GM18511 (cell line): Measurements from ENCODE around the gene KRT15.

Experiments
- ATAC-seq: cut with Tn5 transposase; IDR thresholded peaks from one replicate; pipeline ENCODE4 v1.9.1; 2021; ENCODE audit warnings: mild to moderate bottlenecking, moderate library complexity; ENCODE audit not compliant: unreplicated experiment

Gene KRT15

GRCh38 chr17:41527063-41528023 is 8.7 kb upstream of the KRT15 start:
- ATAC-seq: no peak

GRCh38 chr17:41524261-41524660 is 5.6 kb upstream of the KRT15 start:
- no peak for ATAC-seq

- no peak for ATAC-seq
Observed at GRCh38 chr17:41523787-41524186, 5.1 kb upstream of the KRT15 start.

GRCh38 chr17:41523225-41523593 is 4.5 kb upstream of the KRT15 start:
- ATAC-seq: no peak

GRCh38 chr17:41522301-41523224 is 3.9 kb upstream of the KRT15 start:
- no peak for ATAC-seq

GRCh38 chr17:41521574-41522261 is 3.0 kb upstream of the KRT15 start:
- ATAC-seq: no peak

- no peak for ATAC-seq
Observed at GRCh38 chr17:41520821-41521521, 2.3 kb upstream of the KRT15 start.

GRCh38 chr17:41519501-41520224 is 973 bp upstream of the KRT15 start:
- no peak for ATAC-seq

- no peak for ATAC-seq
Observed at GRCh38 chr17:41518031-41518430, 659 bp downstream of the KRT15 start.

- ATAC-seq: no peak
Observed at GRCh38 chr17:41516830-41517283, 1.8 kb downstream of the KRT15 start.

GRCh38 chr17:41516147-41516829 is 2.4 kb downstream of the KRT15 start:
- no peak for ATAC-seq

GRCh38 chr17:41513168-41513547 is 5.5 kb downstream of the KRT15 start:
- no peak for ATAC-seq

GRCh38 chr17:41512546-41513167 is 6.0 kb downstream of the KRT15 start:
- ATAC-seq: no peak

GRCh38 chr17:41511716-41512115 is 7.0 kb downstream of the KRT15 start:
- ATAC-seq: no peak

- ATAC-seq: no peak
Observed at GRCh38 chr17:41511116-41511515, 7.6 kb downstream of the KRT15 start.

GRCh38 chr17:41510251-41511065 is 8.2 kb downstream of the KRT15 start:
- no peak for ATAC-seq

- no peak for ATAC-seq
Observed at GRCh38 chr17:41507315-41507880, 11.3 kb downstream of the KRT15 start.
